HepG2 (cell line): Measurements from ENCODE around the gene EHBP1. TPM values are rescaled to one million over a fixed set of nuclear protein-coding genes. Genes with fewer than 3 reads are reported as not detected.

Source experiments
- ATAC-seq: fragments of 200-7000 bp; cut with Tn5 transposase; 3 replicates; pipeline ENCODE4 v1.9.1; 2020; ENCODE audit warnings: mild to moderate bottlenecking, moderate library complexity
- BruUV-seq: library from RNA; stranded (reverse); fragments of 400-500 nt; replicated peaks from 2 replicates; lab custom pipeline; 2021; lab: Mats Ljungman, UMichigan
- CTCF ChIA-PET: fragments of 300-600 bp; formaldehyde crosslinking; extraction: SDS; loops from one replicate; lab custom pipeline; 2021; ENCODE audit warnings: low total read pairs, inconsistent platforms, low intra/inter-chr PET ratio; lab: Yijun Ruan, JAX
- POLR2A ChIA-PET: fragments of 350-600 bp; sonication (Branson Sonifier 250); formaldehyde crosslinking; loops from one replicate; lab custom pipeline; 2020; ENCODE audit warnings: antibody characterized with exemption, inconsistent platforms; lab: Yijun Ruan, JAX
- DNase-seq: peaks from one replicate; pipeline ENCODE4 v3.0.0-alpha.2; 2015; ENCODE audit warnings: low spot score
- FAIRE-seq: peaks from 3 replicates; lab custom pipeline; 2011; peaks lifted over from hg19 to GRCh38; lab: Jason Lieb, UNC
- H2AFZ ChIP-seq: one replicate; pipeline ENCODE4 v1.6.1; 2011; ENCODE audit warnings: low read length, inconsistent platforms
- H3K27ac ChIP-seq: fragments of 300-600 bp; 3 replicates; pipeline ENCODE4 v1.8.0; 2011; ENCODE audit warnings: mixed run types, mild to moderate bottlenecking, mixed read lengths, low read length, inconsistent platforms; ENCODE audit not compliant: insufficient read depth; ENCODE audit errors: extremely low read length
- H3K27me3 ChIP-seq, 2 experiments: fragments of 200-600 bp in 1 of 2; 2 replicates in 1 of 2; 3 replicates in 1 of 2; pipeline versions ENCODE4 v1.6.0 to v1.8.0; 2011; ENCODE audit warnings: low read length in 2 of 2, mild to moderate bottlenecking in 2 of 2, moderate library complexity in 2 of 2, inconsistent platforms in 1 of 2; ENCODE audit not compliant: insufficient read depth in 2 of 2, control insufficient read depth in 1 of 2
- H3K36me3 ChIP-seq, 2 experiments: fragments of 200-600 bp in 1 of 2; replicated peaks in 1 of 2; 2 replicates in 1 of 2; 3 replicates in 1 of 2; pipeline versions ENCODE4 v1.5.1 to v1.8.0; 2011; ENCODE audit warnings: low read length in 2 of 2, inconsistent platforms in 1 of 2; ENCODE audit not compliant: insufficient read depth in 2 of 2, control insufficient read depth in 1 of 2
- H3K4me1 ChIP-seq: 2 replicates; pipeline ENCODE4 v1.5.1; 2012; ENCODE audit warnings: low read length, inconsistent platforms; ENCODE audit not compliant: insufficient read depth
- H3K4me2 ChIP-seq: 2 replicates; pipeline ENCODE4 v1.6.0; 2011; ENCODE audit warnings: low read depth, low read length, inconsistent platforms
- H3K4me3 ChIP-seq, 3 experiments: fragments of 200-600 bp in 1 of 3; sonication (generic), shearing (Covaris generic) in 1 of 3; replicated peaks in 1 of 3; 2 replicates each; pipeline ENCODE4 v1.5.1; 2011 to 2016; ENCODE audit warnings: low read length in 3 of 3, inconsistent platforms in 2 of 3, low read depth in 2 of 3, mild to moderate bottlenecking in 2 of 3, control low read depth in 1 of 3, mixed read lengths in 1 of 3; ENCODE audit not compliant: insufficient read depth in 1 of 3
- H3K79me2 ChIP-seq: one replicate; pipeline ENCODE4 v1.6.1; 2011; ENCODE audit warnings: low read length, inconsistent platforms; ENCODE audit not compliant: insufficient read depth
- H3K9ac ChIP-seq: 2 replicates; pipeline ENCODE4 v1.6.0; 2011; ENCODE audit warnings: mild to moderate bottlenecking, low read depth, low read length, inconsistent platforms; ENCODE audit not compliant: insufficient read depth
- H3K9me3 ChIP-seq: 2 replicates; pipeline ENCODE4 v1.5.1; 2012; ENCODE audit warnings: mild to moderate bottlenecking, low read length
- H4K20me1 ChIP-seq: 2 replicates; pipeline ENCODE4 v1.6.0; 2011; ENCODE audit warnings: inconsistent platforms, mild to moderate bottlenecking, low read length, moderate library complexity; ENCODE audit not compliant: insufficient read depth
- CEBPZ ChIP-seq: IDR thresholded peaks from 2 replicates; pipeline ENCODE4 v1.6.1; 2012; ENCODE audit warnings: low read length, improper control_type of control experiment
- FOXK1 ChIP-seq: sonication (generic); formaldehyde crosslinking; IDR thresholded peaks from 2 replicates; pipeline ENCODE4 v1.4.0; 2020; ENCODE audit warnings: low read depth, missing genetic modification reagents, borderline replicate concordance
- PLSCR1 ChIP-seq: sonication (generic); formaldehyde crosslinking; IDR thresholded peaks from 2 replicates; pipeline ENCODE4 v1.5.0; 2020; ENCODE audit warnings: missing genetic modification reagents, mild to moderate bottlenecking, borderline replicate concordance
- SOX5 ChIP-seq: IDR thresholded peaks from 2 replicates; pipeline ENCODE4 v1.6.1; 2016; ENCODE audit warnings: borderline replicate concordance
- ZBTB34 ChIP-seq: sonication (generic); formaldehyde crosslinking; IDR thresholded peaks from 2 replicates; pipeline ENCODE4 v1.8.0; 2022; ENCODE audit warnings: mild to moderate bottlenecking, missing genetic modification reagents
- ZFAT ChIP-seq: sonication (generic); formaldehyde crosslinking; conservative IDR thresholded peaks from 2 replicates; pipeline ENCODE4 v1.8.1; 2023; ENCODE audit warnings: missing genetic modification reagents, inconsistent platforms
- ZNF234 ChIP-seq: sonication (generic); formaldehyde crosslinking; conservative IDR thresholded peaks from 2 replicates; pipeline ENCODE4 v1.5.1; 2020; ENCODE audit warnings: mild to moderate bottlenecking, missing genetic modification reagents
- WGBS: methylation state at CpG from one replicate; pipeline ENCODE4 v1.1.6; 2017; ENCODE audit warnings: low lambda C conversion rate; 5-methylcytosine and 5-hydroxymethylcytosine counted together
- in situ Hi-C: cut with HindIII; loops from 2 replicates; pipeline ENCODE4 v1.10.0; 2017; ENCODE audit warnings: low pct_unique_long_range_greater_than_20kb; ENCODE audit not compliant: extremely low pct_ligation_motif_present
- intact Hi-C: fragments of 100-400 bp; cut with micrococcal nuclease; formaldehyde crosslinking; loops from one replicate; pipeline ENCODE4 v1.10.0; 2022; ENCODE audit not compliant: unreplicated experiment
- polyA plus RNA-seq, 8 experiments: library from polyadenylated mRNA; depleted of rRNA in 3 of 8; stranded (reverse) in 7 of 8; unstranded in 1 of 8; fragments of >200 nt; fragmentation: Illumina TruSeq in 4 of 8; extraction: Trizol in 4 of 8; gene quantifications; 2 replicates each; pipeline versions ENCODE4 v1.2.1 to v1.2.3, GENCODE V29; 2011 to 2016; ENCODE audit warnings: low read depth in 4 of 8, missing spikeins in 1 of 8, mixed read lengths in 1 of 8; ENCODE audit not compliant: insufficient read depth in 1 of 8
- total RNA-seq, 5 experiments: library from RNA; depleted of rRNA; stranded (reverse); fragments of >200 nt; fragmentation: Illumina TruSeq; extraction: Trizol; gene quantifications; 2 replicates each; pipeline ENCODE4 v1.2.3, GENCODE V29; 2016; ENCODE audit warnings: low read depth in 1 of 5
- TF ChIP-seq, protein P1 (sequence below): sonication (generic); formaldehyde crosslinking; IDR thresholded peaks from 2 replicates; pipeline ENCODE4 v1.4.0; 2020; ENCODE audit warnings: mild to moderate bottlenecking, missing genetic modification reagents
- TF ChIP-seq, protein P2 (sequence below): sonication (generic); formaldehyde crosslinking; IDR thresholded peaks from 2 replicates; pipeline ENCODE4 v1.4.0; 2020; ENCODE audit warnings: missing genetic modification reagents, borderline replicate concordance

Gene EHBP1
- total and polyA plus RNA-seq, 2 of the 13 experiments (the other 11 are each of a cell fraction or from before 2014, with no cell fraction given) = 93.5 to 146 TPM

GRCh38 chr2:63066265-63066664 is 360.8 kb downstream of the EHBP1 start:
- no peak overlapping the region for H3K4me3 ChIP-seq
- H4K20me1 ChIP-seq = no peaks in the 10 kb centered on the region
- H3K9ac ChIP-seq = no peak overlapping the region
- TF ChIP-seq ZNF234 (CRISPR knock-in tag) = no peak
- TF ChIP-seq ZFAT (CRISPR knock-in tag) = no peak
- TF ChIP-seq, protein P1, sequence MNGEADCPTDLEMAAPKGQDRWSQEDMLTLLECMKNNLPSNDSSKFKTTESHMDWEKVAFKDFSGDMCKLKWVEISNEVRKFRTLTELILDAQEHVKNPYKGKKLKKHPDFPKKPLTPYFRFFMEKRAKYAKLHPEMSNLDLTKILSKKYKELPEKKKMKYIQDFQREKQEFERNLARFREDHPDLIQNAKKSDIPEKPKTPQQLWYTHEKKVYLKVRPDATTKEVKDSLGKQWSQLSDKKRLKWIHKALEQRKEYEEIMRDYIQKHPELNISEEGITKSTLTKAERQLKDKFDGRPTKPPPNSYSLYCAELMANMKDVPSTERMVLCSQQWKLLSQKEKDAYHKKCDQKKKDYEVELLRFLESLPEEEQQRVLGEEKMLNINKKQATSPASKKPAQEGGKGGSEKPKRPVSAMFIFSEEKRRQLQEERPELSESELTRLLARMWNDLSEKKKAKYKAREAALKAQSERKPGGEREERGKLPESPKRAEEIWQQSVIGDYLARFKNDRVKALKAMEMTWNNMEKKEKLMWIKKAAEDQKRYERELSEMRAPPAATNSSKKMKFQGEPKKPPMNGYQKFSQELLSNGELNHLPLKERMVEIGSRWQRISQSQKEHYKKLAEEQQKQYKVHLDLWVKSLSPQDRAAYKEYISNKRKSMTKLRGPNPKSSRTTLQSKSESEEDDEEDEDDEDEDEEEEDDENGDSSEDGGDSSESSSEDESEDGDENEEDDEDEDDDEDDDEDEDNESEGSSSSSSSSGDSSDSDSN = no peak
- no peak for TF ChIP-seq PLSCR1 (CRISPR knock-in tag)
- no peak for TF ChIP-seq ZBTB34
- TF ChIP-seq SOX5 (CRISPR knock-in tag) = no peak
- TF ChIP-seq, protein P2, sequence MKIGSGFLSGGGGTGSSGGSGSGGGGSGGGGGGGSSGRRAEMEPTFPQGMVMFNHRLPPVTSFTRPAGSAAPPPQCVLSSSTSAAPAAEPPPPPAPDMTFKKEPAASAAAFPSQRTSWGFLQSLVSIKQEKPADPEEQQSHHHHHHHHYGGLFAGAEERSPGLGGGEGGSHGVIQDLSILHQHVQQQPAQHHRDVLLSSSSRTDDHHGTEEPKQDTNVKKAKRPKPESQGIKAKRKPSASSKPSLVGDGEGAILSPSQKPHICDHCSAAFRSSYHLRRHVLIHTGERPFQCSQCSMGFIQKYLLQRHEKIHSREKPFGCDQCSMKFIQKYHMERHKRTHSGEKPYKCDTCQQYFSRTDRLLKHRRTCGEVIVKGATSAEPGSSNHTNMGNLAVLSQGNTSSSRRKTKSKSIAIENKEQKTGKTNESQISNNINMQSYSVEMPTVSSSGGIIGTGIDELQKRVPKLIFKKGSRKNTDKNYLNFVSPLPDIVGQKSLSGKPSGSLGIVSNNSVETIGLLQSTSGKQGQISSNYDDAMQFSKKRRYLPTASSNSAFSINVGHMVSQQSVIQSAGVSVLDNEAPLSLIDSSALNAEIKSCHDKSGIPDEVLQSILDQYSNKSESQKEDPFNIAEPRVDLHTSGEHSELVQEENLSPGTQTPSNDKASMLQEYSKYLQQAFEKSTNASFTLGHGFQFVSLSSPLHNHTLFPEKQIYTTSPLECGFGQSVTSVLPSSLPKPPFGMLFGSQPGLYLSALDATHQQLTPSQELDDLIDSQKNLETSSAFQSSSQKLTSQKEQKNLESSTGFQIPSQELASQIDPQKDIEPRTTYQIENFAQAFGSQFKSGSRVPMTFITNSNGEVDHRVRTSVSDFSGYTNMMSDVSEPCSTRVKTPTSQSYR (CRISPR knock-in tag) = no peak
- TF ChIP-seq CEBPZ = no peak
- TF ChIP-seq FOXK1 (CRISPR knock-in tag) = no peak
- H3K27ac ChIP-seq = no peak overlapping the region
- no peak for DNase-seq
- no peak overlapping the region for H3K4me2 ChIP-seq
- H2AFZ ChIP-seq = no peak overlapping the region
- in situ Hi-C loops (loop anchor here (25.0 kb wide), 1 partner anchor 654 kb away; no protein-coding TSS in a partner anchor), intact Hi-C loops (no loop called here)
- no peaks in the 10 kb centered on the region for H3K36me3 ChIP-seq
- no peaks in the 10 kb centered on the region for H3K27me3 ChIP-seq
- ATAC-seq = no peak
- ChIA-PET POLR2A (no interaction called here), CTCF (no interaction called here)
- no TSS peak for BruUV-seq
- whole genome bisulfite sequencing = 41% methylated on average over 3 of the region's 3 CpGs
- no peak for FAIRE-seq
- no peaks in the 10 kb centered on the region for H3K79me2 ChIP-seq
- 0 out of 2 replicates have a peak, but pooled peaks cover 5% of the 10 kb centered on the region for H3K4me1 ChIP-seq
- no peaks in the 10 kb centered on the region for H3K9me3 ChIP-seq
